WTC11 (cell line): ENCODE data around the gene RGS19.

ENCODE experiments used
- ESRRA ChIP-seq: sonication (generic); formaldehyde crosslinking; IDR thresholded peaks from 2 replicates; pipeline ENCODE4 v1.8.1; 2022; ENCODE audit warnings: mild to moderate bottlenecking, missing genetic modification reagents, borderline replicate concordance
- KAT7 ChIP-seq: sonication (generic); formaldehyde crosslinking; IDR thresholded peaks from 2 replicates; pipeline ENCODE4 v1.8.1; 2023; ENCODE audit warnings: missing genetic modification reagents, mild to moderate bottlenecking, borderline replicate concordance
- NFE2L1 ChIP-seq: sonication (generic); formaldehyde crosslinking; IDR thresholded peaks from 2 replicates; pipeline ENCODE4 v1.8.1; 2023; ENCODE audit warnings: missing genetic modification reagents
- NR2C2 ChIP-seq: sonication (generic); formaldehyde crosslinking; IDR thresholded peaks from 2 replicates; pipeline ENCODE4 v1.8.0; 2022; ENCODE audit warnings: mild to moderate bottlenecking, missing genetic modification reagents
- TEAD4 ChIP-seq: sonication (generic); formaldehyde crosslinking; IDR thresholded peaks from 2 replicates; pipeline ENCODE4 v1.8.0; 2022; ENCODE audit warnings: mild to moderate bottlenecking, missing genetic modification reagents
- ZBTB21 ChIP-seq: sonication (generic); formaldehyde crosslinking; IDR thresholded peaks from 2 replicates; pipeline ENCODE4 v1.8.1; 2023; ENCODE audit warnings: mild to moderate bottlenecking, missing genetic modification reagents, borderline replicate concordance
- ZNF232 ChIP-seq: sonication (generic); formaldehyde crosslinking; IDR thresholded peaks from 2 replicates; pipeline ENCODE4 v1.8.0; 2022; ENCODE audit warnings: mild to moderate bottlenecking, missing genetic modification reagents
- ZNF512 ChIP-seq: sonication (generic); formaldehyde crosslinking; IDR thresholded peaks from 2 replicates; pipeline ENCODE4 v1.8.1; 2022; ENCODE audit warnings: missing genetic modification reagents, borderline replicate concordance
- ZNF671 ChIP-seq: fragments of 250-450 bp; sonication (Bioruptor Pico); IDR thresholded peaks from 2 replicates; pipeline ENCODE4 v1.8.0; 2021; ENCODE audit warnings: mild to moderate bottlenecking
- TF ChIP-seq, protein P1 (sequence below): fragments of 200-600 bp; IDR thresholded peaks from 2 replicates; pipeline ENCODE4 v1.8.0; 2022; ENCODE audit warnings: antibody characterized with exemption
- TF ChIP-seq, protein P2 (sequence below): sonication (generic); formaldehyde crosslinking; IDR thresholded peaks from 2 replicates; pipeline ENCODE4 v1.8.1; 2022; ENCODE audit warnings: low read depth, mild to moderate bottlenecking, moderate library complexity, missing genetic modification reagents, borderline replicate concordance
- TF ChIP-seq, protein P3 (sequence below): sonication (generic); formaldehyde crosslinking; IDR thresholded peaks from 2 replicates; pipeline ENCODE4 v1.8.1; 2023; ENCODE audit warnings: mild to moderate bottlenecking, missing genetic modification reagents

GRCh38 chr20:64111841-64112641 is 32.7 kb upstream of the RGS19 start:
- TF ChIP-seq ESRRA (CRISPR knock-in tag) (no peak), ZBTB21 (CRISPR knock-in tag) (no peak), TEAD4 (CRISPR knock-in tag) (no peak), NFE2L1 (CRISPR knock-in tag) (no peak), ZNF671 (CRISPR knock-in tag) (no peak), KAT7 (CRISPR knock-in tag) (no peak), ZNF232 (no peak), ZNF512 (CRISPR knock-in tag) (no peak), NR2C2 (CRISPR knock-in tag) (no peak)
- TF ChIP-seq, protein P1, sequence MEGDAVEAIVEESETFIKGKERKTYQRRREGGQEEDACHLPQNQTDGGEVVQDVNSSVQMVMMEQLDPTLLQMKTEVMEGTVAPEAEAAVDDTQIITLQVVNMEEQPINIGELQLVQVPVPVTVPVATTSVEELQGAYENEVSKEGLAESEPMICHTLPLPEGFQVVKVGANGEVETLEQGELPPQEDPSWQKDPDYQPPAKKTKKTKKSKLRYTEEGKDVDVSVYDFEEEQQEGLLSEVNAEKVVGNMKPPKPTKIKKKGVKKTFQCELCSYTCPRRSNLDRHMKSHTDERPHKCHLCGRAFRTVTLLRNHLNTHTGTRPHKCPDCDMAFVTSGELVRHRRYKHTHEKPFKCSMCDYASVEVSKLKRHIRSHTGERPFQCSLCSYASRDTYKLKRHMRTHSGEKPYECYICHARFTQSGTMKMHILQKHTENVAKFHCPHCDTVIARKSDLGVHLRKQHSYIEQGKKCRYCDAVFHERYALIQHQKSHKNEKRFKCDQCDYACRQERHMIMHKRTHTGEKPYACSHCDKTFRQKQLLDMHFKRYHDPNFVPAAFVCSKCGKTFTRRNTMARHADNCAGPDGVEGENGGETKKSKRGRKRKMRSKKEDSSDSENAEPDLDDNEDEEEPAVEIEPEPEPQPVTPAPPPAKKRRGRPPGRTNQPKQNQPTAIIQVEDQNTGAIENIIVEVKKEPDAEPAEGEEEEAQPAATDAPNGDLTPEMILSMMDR = no peak
- TF ChIP-seq, protein P2, sequence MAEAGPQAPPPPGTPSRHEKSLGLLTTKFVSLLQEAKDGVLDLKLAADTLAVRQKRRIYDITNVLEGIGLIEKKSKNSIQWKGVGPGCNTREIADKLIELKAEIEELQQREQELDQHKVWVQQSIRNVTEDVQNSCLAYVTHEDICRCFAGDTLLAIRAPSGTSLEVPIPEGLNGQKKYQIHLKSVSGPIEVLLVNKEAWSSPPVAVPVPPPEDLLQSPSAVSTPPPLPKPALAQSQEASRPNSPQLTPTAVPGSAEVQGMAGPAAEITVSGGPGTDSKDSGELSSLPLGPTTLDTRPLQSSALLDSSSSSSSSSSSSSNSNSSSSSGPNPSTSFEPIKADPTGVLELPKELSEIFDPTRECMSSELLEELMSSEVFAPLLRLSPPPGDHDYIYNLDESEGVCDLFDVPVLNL (CRISPR knock-in tag) = no peak
- TF ChIP-seq, protein P3, sequence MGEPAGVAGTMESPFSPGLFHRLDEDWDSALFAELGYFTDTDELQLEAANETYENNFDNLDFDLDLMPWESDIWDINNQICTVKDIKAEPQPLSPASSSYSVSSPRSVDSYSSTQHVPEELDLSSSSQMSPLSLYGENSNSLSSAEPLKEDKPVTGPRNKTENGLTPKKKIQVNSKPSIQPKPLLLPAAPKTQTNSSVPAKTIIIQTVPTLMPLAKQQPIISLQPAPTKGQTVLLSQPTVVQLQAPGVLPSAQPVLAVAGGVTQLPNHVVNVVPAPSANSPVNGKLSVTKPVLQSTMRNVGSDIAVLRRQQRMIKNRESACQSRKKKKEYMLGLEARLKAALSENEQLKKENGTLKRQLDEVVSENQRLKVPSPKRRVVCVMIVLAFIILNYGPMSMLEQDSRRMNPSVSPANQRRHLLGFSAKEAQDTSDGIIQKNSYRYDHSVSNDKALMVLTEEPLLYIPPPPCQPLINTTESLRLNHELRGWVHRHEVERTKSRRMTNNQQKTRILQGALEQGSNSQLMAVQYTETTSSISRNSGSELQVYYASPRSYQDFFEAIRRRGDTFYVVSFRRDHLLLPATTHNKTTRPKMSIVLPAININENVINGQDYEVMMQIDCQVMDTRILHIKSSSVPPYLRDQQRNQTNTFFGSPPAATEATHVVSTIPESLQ (CRISPR knock-in tag) = no peak
